ENCODE data around the gene PRKAA1.
A peak's percentile ranks its signal among the peaks of the same experiment; 100 is the strongest.
"Not testable (repeated sequence)": the region's sequence is repeated elsewhere in the genome, so short reads cannot be mapped to it uniquely, and the experiment has no call there.

Gene PRKAA1

DNA sequence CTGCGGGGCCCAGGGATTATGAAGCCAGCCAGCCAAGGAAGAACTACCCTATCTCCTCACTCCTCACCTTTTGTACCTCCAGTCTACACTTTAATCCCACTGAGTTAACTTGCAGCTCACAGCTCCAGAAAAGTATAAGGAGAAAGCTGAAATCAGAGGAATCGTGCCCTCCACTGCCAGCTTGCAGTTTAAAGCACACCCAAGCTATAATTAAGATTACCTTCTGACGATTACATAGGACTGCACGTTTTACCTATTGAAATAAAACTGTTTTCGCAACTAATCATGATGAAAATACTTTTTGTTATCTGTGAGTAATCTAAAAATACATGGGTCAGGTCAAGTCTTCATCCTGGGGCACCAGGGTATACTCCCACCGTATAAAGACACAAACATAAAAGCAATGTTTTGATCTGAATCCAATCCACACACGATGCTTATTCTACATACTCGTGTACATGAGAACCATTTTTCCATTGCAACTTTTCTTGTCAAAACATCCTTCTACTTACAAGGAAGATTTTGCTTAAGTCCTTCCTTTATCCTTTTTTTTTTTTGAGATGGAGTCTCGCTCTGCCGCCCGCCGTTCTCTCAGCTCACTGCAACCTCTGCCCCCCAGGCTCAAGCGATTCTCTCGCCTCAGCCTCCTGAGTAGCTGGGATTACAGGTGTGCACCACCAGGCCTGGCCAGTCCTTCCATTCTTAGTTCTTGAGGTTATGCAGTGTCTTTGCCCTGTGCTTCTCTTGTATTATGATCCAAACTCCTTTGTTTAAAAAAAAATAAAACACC, 29.2 kb upstream of the PRKAA1 start:
- Histone ChIP-seq H4K8ac (ENCODE audit: low read depth, low read length) (no peak overlapping the region), H3K56ac (ENCODE audit: low read length) (no peak overlapping the region), H2BK5ac (ENCODE audit: low read length) (no peak overlapping the region), H3K4me2 (ENCODE audit: low read length) (no peak overlapping the region), H2AK5ac (ENCODE audit: low read length) (no peak overlapping the region), H3K4me1 (ENCODE audit: control insufficient read depth, low read depth, low read length) (no peaks in the 10 kb centered on the region), H3K4ac (ENCODE audit: low read depth, low read length) (no peak overlapping the region), H2BK120ac (ENCODE audit: low read depth, low read length) (no peak overlapping the region), H3K79me1 (ENCODE audit: low read length) (peaks cover 6% of the 10 kb centered on the region), H2BK15ac (replicated peaks; ENCODE audit: low read depth) (no peak overlapping the region), H3K4me3 (ENCODE audit: low read length) (no peak overlapping the region), H4K5ac (ENCODE audit: low read length) (no peak overlapping the region), H3K9ac (ENCODE audit: low read length) (no peak overlapping the region), H3K27me3 (ENCODE audit: insufficient read depth, low read length, poor library complexity) (no peaks in the 10 kb centered on the region), H3K36me3 (ENCODE audit: control insufficient read depth, insufficient read depth, low read length) (peaks cover 13% of the 10 kb centered on the region), H3K27ac (ENCODE audit: low read depth, low read length) (no peak overlapping the region), H3K79me2 (ENCODE audit: control insufficient read depth, insufficient read depth, low read length) (peaks cover 12% of the 10 kb centered on the region), H3K23ac (ENCODE audit: low read length) (no peak overlapping the region), H3K18ac (ENCODE audit: low read length) (no peak overlapping the region)
- DNase-seq = no peak
- WGBS (ENCODE audit: extremely low coverage, insufficient coverage, low lambda C conversion rate) = no CpG with 5 or more reads among the region's 14 CpGs

DNA sequence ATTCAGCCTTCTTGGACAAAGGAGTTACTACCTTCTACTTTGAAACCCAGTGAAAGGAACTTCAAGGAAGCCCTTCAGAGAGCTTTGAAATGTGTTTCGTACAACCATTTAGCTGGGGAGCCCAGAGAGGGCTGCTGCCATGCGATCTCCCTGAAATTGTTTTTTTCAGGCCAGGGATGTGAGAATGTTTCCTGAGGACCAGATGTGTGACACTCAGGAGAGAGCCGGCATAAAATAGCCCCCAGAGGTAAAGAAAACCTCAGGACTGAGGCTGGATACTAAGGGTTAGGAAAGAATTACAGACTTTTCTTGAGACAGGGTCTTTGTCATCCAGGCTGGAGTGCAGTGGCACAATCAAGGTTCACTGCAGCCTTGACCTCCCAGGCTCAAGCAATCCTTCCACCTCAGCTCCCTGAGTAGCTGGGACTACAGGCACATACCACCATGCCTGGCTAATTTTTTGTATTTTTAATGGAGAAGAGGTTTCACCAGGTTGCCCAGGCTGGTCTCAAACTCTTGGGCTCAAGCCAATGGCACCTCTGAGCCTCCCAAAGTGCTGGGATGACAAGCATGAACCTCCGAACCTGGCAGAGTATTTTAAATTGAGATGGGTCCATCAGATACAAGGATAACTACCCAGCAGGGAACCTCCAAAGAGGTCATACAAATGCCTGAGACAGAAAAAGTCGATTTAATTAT, 28.5 kb upstream of the PRKAA1 start:
- peaks cover 9% of the 10 kb centered on the region for H3K36me3 ChIP-seq (ENCODE audit: control insufficient read depth, insufficient read depth, low read length)

GRCh38 chr5:40825461-40826043, 27.4 kb upstream of the PRKAA1 start:
- H3K36me3 ChIP-seq (ENCODE audit: control insufficient read depth, insufficient read depth, low read length) = not testable (repeated sequence)
- peak; percentile 61 for DNase-seq
- WGBS (ENCODE audit: extremely low coverage, insufficient coverage, low lambda C conversion rate) = no CpG with 5 or more reads among the region's 11 CpGs

More for the DNA sequence above, 28.5 kb upstream of the PRKAA1 start:
- H3K23ac ChIP-seq (ENCODE audit: low read length) = no peak overlapping the region
- no peak overlapping the region for H3K27ac ChIP-seq (ENCODE audit: low read depth, low read length)
- H3K27me3 ChIP-seq (ENCODE audit: insufficient read depth, low read length, poor library complexity) = no peaks in the 10 kb centered on the region
- H4K8ac ChIP-seq (ENCODE audit: low read depth, low read length) = peak overlapping the region; percentile 28
- H3K4me3 ChIP-seq (ENCODE audit: low read length) = no peak overlapping the region
- H2AK5ac ChIP-seq (ENCODE audit: low read length) = no peak overlapping the region
- no peak overlapping the region for H3K4ac ChIP-seq (ENCODE audit: low read depth, low read length)
- no peak overlapping the region for H2BK120ac ChIP-seq (ENCODE audit: low read depth, low read length)
- no peak overlapping the region for H2BK15ac ChIP-seq (replicated peaks; ENCODE audit: low read depth)
- no peak overlapping the region for H3K9ac ChIP-seq (ENCODE audit: low read length)
- no peaks in the 10 kb centered on the region for H3K4me1 ChIP-seq (ENCODE audit: control insufficient read depth, low read depth, low read length)
- H3K4me2 ChIP-seq (ENCODE audit: low read length) = no peak overlapping the region
- H3K56ac ChIP-seq (ENCODE audit: low read length) = no peak overlapping the region
- peaks cover 2% of the 10 kb centered on the region for H3K79me1 ChIP-seq (ENCODE audit: low read length)
- no peak overlapping the region for H3K18ac ChIP-seq (ENCODE audit: low read length)
- no peak overlapping the region for H2BK5ac ChIP-seq (ENCODE audit: low read length)
- whole genome bisulfite sequencing (ENCODE audit: extremely low coverage, insufficient coverage, low lambda C conversion rate) = no CpG with 5 or more reads among the region's 5 CpGs
- DNase-seq = peak; percentile 34
- peaks cover 6% of the 10 kb centered on the region for H3K79me2 ChIP-seq (ENCODE audit: control insufficient read depth, insufficient read depth, low read length)
- H4K5ac ChIP-seq (ENCODE audit: low read length) = no peak overlapping the region

DNA sequence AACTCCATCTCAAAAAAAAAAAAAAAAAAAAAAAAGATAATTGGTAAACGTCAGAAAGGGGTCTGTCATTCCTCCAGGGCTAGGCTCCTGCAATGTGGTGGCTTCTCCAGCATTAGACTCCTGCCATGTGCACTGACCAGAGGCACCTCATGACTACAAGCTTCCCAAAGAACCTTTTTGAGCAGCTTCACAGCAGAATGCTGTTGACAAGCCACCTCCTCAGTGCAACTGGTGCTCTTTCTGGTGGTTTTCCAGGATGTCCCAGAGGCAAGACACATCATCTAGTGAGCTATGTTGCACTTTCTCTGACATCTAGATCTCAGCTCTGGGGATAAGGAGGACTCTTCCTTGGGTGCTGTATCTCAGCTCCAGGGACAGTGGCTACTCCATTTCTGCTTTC, 25.3 kb upstream of the PRKAA1 start:
- no peak overlapping the region for H4K8ac ChIP-seq (ENCODE audit: low read depth, low read length)
- no peaks in the 10 kb centered on the region for H3K79me1 ChIP-seq (ENCODE audit: low read length)
- peak; percentile 36 for DNase-seq
- H3K9ac ChIP-seq (ENCODE audit: low read length) = no peak overlapping the region
- H3K56ac ChIP-seq (ENCODE audit: low read length) = no peak overlapping the region
- H3K23ac ChIP-seq (ENCODE audit: low read length) = no peak overlapping the region
- H3K4me2 ChIP-seq (ENCODE audit: low read length) = no peak overlapping the region
- H3K27ac ChIP-seq (ENCODE audit: low read depth, low read length) = no peak overlapping the region
- no peak overlapping the region for H2AK5ac ChIP-seq (ENCODE audit: low read length)
- no peak overlapping the region for H2BK15ac ChIP-seq (replicated peaks; ENCODE audit: low read depth)
- H3K79me2 ChIP-seq (ENCODE audit: control insufficient read depth, insufficient read depth, low read length) = no peaks in the 10 kb centered on the region
- H2BK5ac ChIP-seq (ENCODE audit: low read length) = no peak overlapping the region
- H3K18ac ChIP-seq (ENCODE audit: low read length) = no peak overlapping the region
- no peak overlapping the region for H3K4ac ChIP-seq (ENCODE audit: low read depth, low read length)
- H4K5ac ChIP-seq (ENCODE audit: low read length) = no peak overlapping the region
- H3K4me1 ChIP-seq (ENCODE audit: control insufficient read depth, low read depth, low read length) = no peaks in the 10 kb centered on the region
- WGBS (ENCODE audit: extremely low coverage, insufficient coverage, low lambda C conversion rate) = no CpG with 5 or more reads among the region's 1 CpG
- H3K36me3 ChIP-seq (ENCODE audit: control insufficient read depth, insufficient read depth, low read length) = peaks cover 3% of the 10 kb centered on the region
- no peaks in the 10 kb centered on the region for H3K27me3 ChIP-seq (ENCODE audit: insufficient read depth, low read length, poor library complexity)
- H3K4me3 ChIP-seq (ENCODE audit: low read length) = no peak overlapping the region
- no peak overlapping the region for H2BK120ac ChIP-seq (ENCODE audit: low read depth, low read length)

More at GRCh38 chr5:40825461-40826043, 27.4 kb upstream of the PRKAA1 start:
- not testable (repeated sequence) for H2BK120ac ChIP-seq (ENCODE audit: low read depth, low read length); H3K4me2 ChIP-seq (ENCODE audit: low read length); H2AK5ac ChIP-seq (ENCODE audit: low read length); H3K9ac ChIP-seq (ENCODE audit: low read length); H3K79me1 ChIP-seq (ENCODE audit: low read length); H2BK5ac ChIP-seq (ENCODE audit: low read length); H3K79me2 ChIP-seq (ENCODE audit: control insufficient read depth, insufficient read depth, low read length); H3K4me3 ChIP-seq (ENCODE audit: low read length); H3K18ac ChIP-seq (ENCODE audit: low read length); H4K5ac ChIP-seq (ENCODE audit: low read length); H3K56ac ChIP-seq (ENCODE audit: low read length); H3K27me3 ChIP-seq (ENCODE audit: insufficient read depth, low read length, poor library complexity); H3K4ac ChIP-seq (ENCODE audit: low read depth, low read length); H2BK15ac ChIP-seq (replicated peaks; ENCODE audit: low read depth); H4K8ac ChIP-seq (ENCODE audit: low read depth, low read length); H3K27ac ChIP-seq (ENCODE audit: low read depth, low read length); H3K23ac ChIP-seq (ENCODE audit: low read length); H3K4me1 ChIP-seq (ENCODE audit: control insufficient read depth, low read depth, low read length)

GRCh38 chr5:40813698-40814281, 15.6 kb upstream of the PRKAA1 start:
- Histone ChIP-seq H3K27ac (ENCODE audit: low read depth, low read length) (no peak overlapping the region), H2BK120ac (ENCODE audit: low read depth, low read length) (no peak overlapping the region), H2AK5ac (ENCODE audit: low read length) (no peak overlapping the region), H2BK15ac (replicated peaks; ENCODE audit: low read depth) (no peak overlapping the region), H3K79me1 (ENCODE audit: low read length) (no peaks in the 10 kb centered on the region), H4K5ac (ENCODE audit: low read length) (no peak overlapping the region), H3K27me3 (ENCODE audit: insufficient read depth, low read length, poor library complexity) (no peaks in the 10 kb centered on the region), H3K23ac (ENCODE audit: low read length) (no peak overlapping the region), H3K4me2 (ENCODE audit: low read length) (no peak overlapping the region), H2BK5ac (ENCODE audit: low read length) (no peak overlapping the region), H3K4me1 (ENCODE audit: control insufficient read depth, low read depth, low read length) (no peaks in the 10 kb centered on the region), H3K56ac (ENCODE audit: low read length) (no peak overlapping the region), H3K9ac (ENCODE audit: low read length) (no peak overlapping the region), H3K79me2 (ENCODE audit: control insufficient read depth, insufficient read depth, low read length) (no peaks in the 10 kb centered on the region), H3K4me3 (ENCODE audit: low read length) (no peak overlapping the region), H4K8ac (ENCODE audit: low read depth, low read length) (no peak overlapping the region), H3K36me3 (ENCODE audit: control insufficient read depth, insufficient read depth, low read length) (no peaks in the 10 kb centered on the region), H3K4ac (ENCODE audit: low read depth, low read length) (no peak overlapping the region), H3K18ac (ENCODE audit: low read length) (no peak overlapping the region)
- DNase-seq = no peak
- no CpG with 5 or more reads among the region's 2 CpGs for WGBS (ENCODE audit: extremely low coverage, insufficient coverage, low lambda C conversion rate)
